BJ (cell line): ENCODE results near the gene SDF4. TPM values are rescaled to one million over a fixed set of nuclear protein-coding genes. Genes with fewer than 3 reads are reported as not detected.

Experiments used
- CTCF ChIA-PET: fragments of 350-600 bp; formaldehyde crosslinking; extraction: SDS; loops from one replicate; lab custom pipeline; 2021; ENCODE audit warnings: antibody characterized with exemption, inconsistent platforms; lab: Yijun Ruan, JAX
- POLR2A ChIA-PET: fragments of 300-600 bp; sonication (Branson Sonifier 250); formaldehyde crosslinking; extraction: SDS; loops from one replicate; lab custom pipeline; 2021; ENCODE audit warnings: antibody characterized with exemption; lab: Charles Lee
- DNase-seq: peaks from one replicate; pipeline ENCODE4 v3.0.0-alpha.2; 2011; ENCODE audit warnings: low read depth
- H3K27me3 ChIP-seq: 2 replicates; pipeline ENCODE4 v1.6.0; 2011; ENCODE audit warnings: low read length; ENCODE audit not compliant: control insufficient read depth, insufficient read depth
- H3K36me3 ChIP-seq: 2 replicates; pipeline ENCODE4 v1.5.1; 2011; ENCODE audit warnings: low read length; ENCODE audit not compliant: control insufficient read depth, insufficient read depth
- H3K4me3 ChIP-seq: 2 replicates; pipeline ENCODE4 v1.5.1; 2011; ENCODE audit warnings: low read depth, mild to moderate bottlenecking, control low read depth, low read length
- CTCF ChIP-seq: IDR thresholded peaks from 2 replicates; pipeline ENCODE4 v1.5.1; 2011; ENCODE audit warnings: low read depth, mild to moderate bottlenecking, control low read depth, inconsistent platforms, low read length, moderate library complexity; ENCODE audit not compliant: insufficient read depth
- polyA plus RNA-seq: library from polyadenylated mRNA; depleted of rRNA; stranded (reverse); fragments of >200 nt; gene quantifications from 2 replicates; pipeline ENCODE4 v1.2.3, GENCODE V29; 2011

SDF4 gene
- polyA plus RNA-seq, 1 experiment = 188 TPM

- ChIA-PET CTCF (interaction anchor here (0.7 to 3.5 kb wide), 6 partner anchors 25 to 217 kb away, joined by 3 to 32 read pairs (median 4); partner anchors contain the start of gene ISG15), POLR2A (interaction anchor here (0.6 kb wide), 1 partner anchor 40 kb away, joined by 6 read pairs; no protein-coding TSS in a partner anchor)
- peak; percentile 38; the same call in 1 of the 2 replicates for TF ChIP-seq CTCF
- no peak for DNase-seq
- Histone ChIP-seq H3K36me3 (peaks cover 26% of the 10 kb centered on the region), H3K27me3 (no peaks in the 10 kb centered on the region), H3K4me3 (peak overlapping the region; percentile 86)
Measured at GRCh38 chr1:1230656-1231399, 973 bp downstream of the SDF4 start.

GRCh38 chr1:1229770-1230169, 2.0 kb downstream of the SDF4 start:
- TF ChIP-seq CTCF = no peak
- CTCF ChIA-PET = interaction anchor here (1.3 to 3.5 kb wide), 2 partner anchors 24 to 107 kb away, joined by 3 to 32 read pairs; no protein-coding TSS in a partner anchor
- DNase-seq = no peak
- Histone ChIP-seq H3K36me3 (peaks cover 34% of the 10 kb centered on the region), H3K27me3 (no peaks in the 10 kb centered on the region), H3K4me3 (no peak overlapping the region)
- POLR2A ChIA-PET = no interaction called here

GRCh38 chr1:1228596-1229321, 3.0 kb downstream of the SDF4 start:
- Histone ChIP-seq H3K27me3 (no peaks in the 10 kb centered on the region), H3K4me3 (no peak overlapping the region), H3K36me3 (peaks cover 32% of the 10 kb centered on the region)
- no peak for DNase-seq
- ChIA-PET POLR2A (no interaction called here), CTCF (interaction anchor here (3.5 kb wide), 1 partner anchor 106 kb away, joined by 32 read pairs; no protein-coding TSS in a partner anchor)
- TF ChIP-seq CTCF = no peak

GRCh38 chr1:1228187-1228586, 3.6 kb downstream of the SDF4 start:
- no peak overlapping the region for H3K4me3 ChIP-seq
- H3K36me3 ChIP-seq = peaks cover 36% of the 10 kb centered on the region
- POLR2A ChIA-PET = no interaction called here
- no peaks in the 10 kb centered on the region for H3K27me3 ChIP-seq
- CTCF ChIA-PET = interaction anchor here (3.5 kb wide), 1 partner anchor 106 kb away, joined by 32 read pairs; no protein-coding TSS in a partner anchor
- no peak for DNase-seq
- no peak for TF ChIP-seq CTCF

GRCh38 chr1:1227386-1227785, 4.4 kb downstream of the SDF4 start:
- no peak for DNase-seq
- ChIA-PET CTCF (interaction anchor here (1.1 to 1.6 kb wide), 2 partner anchors 18 to 105 kb away, joined by 3 to 4 read pairs; no protein-coding TSS in a partner anchor), POLR2A (no interaction called here)
- no peak for TF ChIP-seq CTCF
- peaks cover 44% of the 10 kb centered on the region for H3K36me3 ChIP-seq
- H3K27me3 ChIP-seq = no peaks in the 10 kb centered on the region
- no peak overlapping the region for H3K4me3 ChIP-seq
